HCT116 (cell line): ENCODE data around the gene UXS1. TPM values are rescaled to one million over a fixed set of nuclear protein-coding genes. Genes with fewer than 3 reads are reported as not detected.
A peak's percentile ranks its signal among the peaks of the same experiment; 100 is the strongest.

Experiments used
- ATAC-seq: fragments of 200-7000 bp; cut with Tn5 transposase; 2 replicates; pipeline ENCODE4 v1.9.1; 2020; ENCODE audit warnings: mild to moderate bottlenecking, moderate library complexity
- BruUV-seq: library from RNA; stranded (reverse); fragments of 400-500 nt; replicated peaks from 2 replicates; lab custom pipeline; 2021; lab: Mats Ljungman, UMichigan
- CTCF ChIA-PET: fragments of 300-600 bp; sonication (Branson Sonifier 250); formaldehyde crosslinking; loops from one replicate; lab custom pipeline; 2021; ENCODE audit warnings: antibody characterized with exemption; lab: Charles Lee
- POLR2A ChIA-PET: fragments of 300-600, 350-600 bp; sonication (Branson Sonifier 250); formaldehyde crosslinking; loops from one replicate; lab custom pipeline; 2021; ENCODE audit warnings: antibody characterized with exemption; lab: Charles Lee
- RAD21 ChIA-PET, 2 experiments: fragments of 300-600 bp; sonication (Branson Sonifier 250); formaldehyde crosslinking; loops; one replicate each; lab custom pipeline; 2023; ENCODE audit warnings: low total read pairs in 2 of 2; ENCODE audit not compliant: uncharacterized antibody in 2 of 2, unreplicated experiment in 2 of 2, low non-redundant PET in 1 of 2; lab: Charles Lee
- DNase-seq: peaks from one replicate; pipeline ENCODE4 v3.0.0-alpha.2; 2010; ENCODE audit warnings: low read depth, low spot score
- H2AFZ ChIP-seq: fragments of 200-600 bp; shearing (Covaris generic), sonication (generic); 2 replicates; pipeline ENCODE4 v1.6.1; 2017; ENCODE audit warnings: low read depth, mixed run types, mixed read lengths, antibody characterized with exemption, low read length; ENCODE audit not compliant: poor library complexity, severe bottlenecking
- H3K27ac ChIP-seq: 2 replicates; pipeline ENCODE4 v1.5.1; 2012; ENCODE audit warnings: low read depth, low read length
- H3K27me3 ChIP-seq: fragments of 200-600 bp; sonication (generic); 2 replicates; pipeline ENCODE4 v1.6.1; 2016; ENCODE audit warnings: mixed run types, low read length, mixed read lengths; ENCODE audit not compliant: insufficient read depth
- H3K36me3 ChIP-seq, 2 experiments: fragments of 200-500 bp in 1 of 2; fragments of 200-600 bp in 1 of 2; sonication (Bioruptor generic) in 1 of 2; sonication (generic) in 1 of 2; 2 replicates each; pipeline versions ENCODE4 v1.5.1 to v1.6.1; 2014 to 2016; ENCODE audit warnings: low read length in 2 of 2, inconsistent platforms in 1 of 2, mixed read lengths in 1 of 2, mixed run types in 1 of 2; ENCODE audit not compliant: insufficient read depth in 2 of 2, control insufficient read depth in 1 of 2
- H3K4me1 ChIP-seq, 2 experiments: fragments of 200-600 bp in 1 of 2; sonication (generic) in 1 of 2; 2 replicates each; pipeline versions ENCODE4 v1.5.1 to v1.6.1; 2012 to 2017; ENCODE audit warnings: low read length in 2 of 2, inconsistent platforms in 1 of 2, mild to moderate bottlenecking in 1 of 2, mixed read lengths in 1 of 2, mixed run types in 1 of 2, moderate library complexity in 1 of 2; ENCODE audit not compliant: insufficient read depth in 2 of 2, control insufficient read depth in 1 of 2
- H3K4me2 ChIP-seq: fragments of 200-600 bp; sonication (generic); 2 replicates; pipeline ENCODE4 v1.6.1; 2017; ENCODE audit warnings: mixed run types, low read length, mixed read lengths
- H3K4me3 ChIP-seq, 2 experiments: fragments of 200-600 bp in 1 of 2; sonication (generic) in 1 of 2; replicated peaks in 1 of 2; 2 replicates each; pipeline ENCODE4 v1.5.1; 2011 to 2016; ENCODE audit warnings: low read length in 2 of 2, control low read depth in 1 of 2, low read depth in 1 of 2, mild to moderate bottlenecking in 1 of 2, mixed read lengths in 1 of 2, mixed run types in 1 of 2
- H3K79me2 ChIP-seq: fragments of 200-600 bp; sonication (generic); 2 replicates; pipeline ENCODE4 v1.6.1; 2017; ENCODE audit warnings: mild to moderate bottlenecking, mixed run types, low read length, moderate library complexity, mixed read lengths; ENCODE audit not compliant: insufficient read depth
- H3K9ac ChIP-seq: fragments of 200-600 bp; sonication (generic); 2 replicates; pipeline ENCODE4 v1.6.1; 2016; ENCODE audit warnings: low read length, mixed read lengths
- H3K9me2 ChIP-seq: fragments of 200-600 bp; sonication (generic), shearing (Covaris generic); 2 replicates; pipeline ENCODE4 v1.6.1; 2017; ENCODE audit warnings: mixed run types, mild to moderate bottlenecking, moderate library complexity; ENCODE audit not compliant: insufficient read depth
- H3K9me3 ChIP-seq, 2 experiments: fragments of 200-500 bp in 1 of 2; fragments of 200-600 bp in 1 of 2; sonication (Bioruptor generic) in 1 of 2; sonication (generic) in 1 of 2; 2 replicates each; pipeline ENCODE4 v1.6.1; 2014 to 2017; ENCODE audit warnings: low read length in 2 of 2, mixed read lengths in 2 of 2, inconsistent platforms in 1 of 2, low read depth in 1 of 2, mild to moderate bottlenecking in 1 of 2, mixed run types in 1 of 2, moderate library complexity in 1 of 2; ENCODE audit not compliant: control insufficient read depth in 1 of 2, insufficient read depth in 1 of 2
- H4K20me1 ChIP-seq: fragments of 200-600 bp; sonication (generic), shearing (Covaris generic); 2 replicates; pipeline ENCODE4 v1.6.1; 2017; ENCODE audit warnings: mixed run types, mild to moderate bottlenecking, moderate library complexity; ENCODE audit not compliant: insufficient read depth
- CBX3 ChIP-seq: IDR thresholded peaks from 2 replicates; pipeline ENCODE4 v1.6.1; 2012; ENCODE audit warnings: low read depth
- CEBPB ChIP-seq: IDR thresholded peaks from 2 replicates; pipeline ENCODE4 v1.6.1; 2012; ENCODE audit warnings: low read depth
- CTCF ChIP-seq, 3 experiments: fragments of 200-600 bp in 1 of 3; sonication (generic) in 1 of 3; IDR thresholded peaks in 2 of 3; conservative IDR thresholded peaks in 1 of 3; 2 replicates each; pipeline ENCODE4 v1.5.1; 2012 to 2017; ENCODE audit warnings: low read depth in 2 of 3, low read length in 2 of 3, antibody characterized with exemption in 1 of 3, borderline replicate concordance in 1 of 3, control low read depth in 1 of 3, mild to moderate bottlenecking in 1 of 3, mixed read lengths in 1 of 3, mixed run types in 1 of 3, moderate library complexity in 1 of 3; ENCODE audit not compliant: insufficient read depth in 1 of 3
- EGR1 ChIP-seq: IDR thresholded peaks from 2 replicates; pipeline ENCODE4 v1.6.1; 2012; ENCODE audit warnings: low read depth
- ELF1 ChIP-seq: IDR thresholded peaks from 2 replicates; pipeline ENCODE4 v1.6.1; 2012; ENCODE audit warnings: low read depth, borderline replicate concordance
- FOSL1 ChIP-seq: IDR thresholded peaks from 2 replicates; pipeline ENCODE4 v1.6.1; 2012; ENCODE audit warnings: low read depth
- JUND ChIP-seq: IDR thresholded peaks from 2 replicates; pipeline ENCODE4 v1.6.1; 2012
- MAX ChIP-seq: IDR thresholded peaks from 2 replicates; pipeline ENCODE4 v1.6.1; 2012
- POLR2A ChIP-seq: IDR thresholded peaks from 2 replicates; pipeline ENCODE4 v1.7.0; 2011; ENCODE audit warnings: borderline replicate concordance; ENCODE audit not compliant: insufficient read depth, insufficient read length; ENCODE audit errors: extremely low read depth
- RAD21 ChIP-seq: IDR thresholded peaks from 2 replicates; pipeline ENCODE4 v1.6.1; 2012; ENCODE audit warnings: low read depth, mild to moderate bottlenecking
- REST ChIP-seq: IDR thresholded peaks from 2 replicates; pipeline ENCODE4 v1.6.1; 2012; ENCODE audit warnings: low read depth
- ZNF274 ChIP-seq: fragments of 200-500 bp; sonication (Bioruptor generic); IDR thresholded peaks from 2 replicates; pipeline ENCODE4 v1.6.1; 2014; ENCODE audit warnings: mild to moderate bottlenecking, low read depth, low read length, inconsistent platforms
- intact Hi-C: fragments of 100-400 bp; cut with micrococcal nuclease; formaldehyde crosslinking; loops from 2 replicates; pipeline ENCODE4 v1.10.0; 2022
- total RNA-seq: library from RNA; stranded (reverse); gene quantifications from one replicate; pipeline ENCODE4 v1.2.1, GENCODE V29; 2021; ENCODE audit not compliant: unreplicated experiment

Gene UXS1
- total RNA-seq, 1 experiment from 2014 or later: 45.7 TPM

- Histone ChIP-seq H2AFZ (no peak overlapping the region), H3K9me3 (no peaks in the 10 kb centered on the region), H3K9me2 (no peaks in the 10 kb centered on the region), H3K4me2 (no peak overlapping the region), H3K4me1 (no peaks in the 10 kb centered on the region), H3K79me2 (peaks cover 76% of the 10 kb centered on the region), H3K36me3 (no peaks in the 10 kb centered on the region), H3K27ac (no peak overlapping the region), H3K9ac (no peak overlapping the region), H4K20me1 (no peaks in the 10 kb centered on the region), H3K27me3 (no peaks in the 10 kb centered on the region), H3K4me3 (no peak overlapping the region)
- CTCF ChIA-PET: no interaction called here
- no peak for TF ChIP-seq JUND
- 0 out of 6 replicates have a peak, but pooled peaks of 1 of the 3 experiments have one; percentile 7 for TF ChIP-seq CTCF (IDR thresholded peaks at IDR 0.05 in 2 of 3, conservative IDR thresholded peaks at IDR 0.05 in 1 of 3; ENCODE audit: borderline replicate concordance in 1 of 3, insufficient read depth in 1 of 3, low read depth in 2 of 3, low read length in 2 of 3)
- POLR2A ChIA-PET: no interaction called here
- intact Hi-C loops: no loop called here
- DNase-seq (no peak), ATAC-seq (peak; percentile 49; the same call in 1 of the 2 replicates)
- no TSS peak for BruUV-seq
- RAD21 ChIA-PET: no interaction called here
Measured at GRCh38 chr2:106177581-106177980, 16.5 kb downstream of the UXS1 start.

- ATAC-seq: no peak
- BruUV-seq: no TSS peak
- ChIA-PET RAD21 (no interaction called here), CTCF (no interaction called here), POLR2A (no interaction called here)
- peaks cover 72% of the 10 kb centered on the region for H3K79me2 ChIP-seq
- H3K4me2 ChIP-seq: no peak overlapping the region
- H2AFZ ChIP-seq: no peak overlapping the region
- DNase-seq: no peak
- H3K9me2 ChIP-seq: no peaks in the 10 kb centered on the region
- intact Hi-C loops: no loop called here
- no peak overlapping the region for H3K9ac ChIP-seq
- H3K27ac ChIP-seq: no peak overlapping the region
- H4K20me1 ChIP-seq: 0 out of 2 replicates have a peak, but pooled peaks cover 2% of the 10 kb centered on the region
- no peaks in the 10 kb centered on the region for H3K9me3 ChIP-seq
- no peak overlapping the region for H3K4me3 ChIP-seq
- H3K4me1 ChIP-seq: no peaks in the 10 kb centered on the region
- H3K36me3 ChIP-seq: no peaks in the 10 kb centered on the region
- H3K27me3 ChIP-seq: no peaks in the 10 kb centered on the region
- TF ChIP-seq RAD21 (no peak), POLR2A (no peak), ELF1 (no peak), REST (no peak), ZNF274 (no peak), CTCF (IDR thresholded peaks at IDR 0.05 in 2 of 3, conservative IDR thresholded peaks at IDR 0.05 in 1 of 3; ENCODE audit: borderline replicate concordance in 1 of 3, insufficient read depth in 1 of 3, low read depth in 2 of 3, low read length in 2 of 3) (no peak), FOSL1 (no peak), MAX (no peak), CEBPB (no peak), CBX3 (no peak), EGR1 (no peak)
Measured at GRCh38 chr2:106176446-106177099, 17.5 kb downstream of the UXS1 start.
